Measurements from ENCODE around the gene OR9Q1. TPM values are rescaled to one million over a fixed set of nuclear protein-coding genes. Genes with fewer than 3 reads are reported as not detected.

OR9Q1 gene
- total and polyA plus RNA-seq, 2 of the 8 experiments (the other 6 are each of a cell fraction or from before 2014, with no cell fraction given), result not detected

DNA sequence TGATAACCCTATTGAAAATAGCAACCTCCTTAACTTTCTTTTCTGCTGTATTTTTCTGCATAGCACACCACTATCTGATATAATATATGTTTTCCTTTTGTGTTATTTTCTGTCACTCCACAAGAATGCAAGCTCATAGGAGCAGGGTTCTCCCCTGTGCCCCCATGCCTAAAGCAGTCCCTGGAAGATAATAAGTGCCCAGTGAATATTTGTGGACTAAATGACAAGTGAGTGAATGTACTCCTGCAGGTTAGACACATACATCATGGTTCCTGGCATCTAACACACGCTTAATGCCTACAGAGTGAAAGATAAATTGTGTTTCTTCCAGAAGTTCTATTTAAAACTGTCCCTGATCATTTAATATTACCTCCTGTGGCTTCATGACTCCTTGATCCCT, 141.3 kb downstream of the OR9Q1 start:
- Histone ChIP-seq H3K4me1 (replicated peaks in 1 of 4; ENCODE audit: control insufficient read depth in 3 of 4, insufficient read depth in 4 of 4, low read length in 3 of 4) (no peaks in the 10 kb centered on the region), H3K23me2 (ENCODE audit: low read depth, low read length) (no peaks in the 10 kb centered on the region), H2BK12ac (ENCODE audit: low read depth, low read length) (no peak overlapping the region), H3K4me2 (ENCODE audit: insufficient read depth in 1 of 2, low read depth in 2 of 2, low read length in 2 of 2) (no peak overlapping the region), H3K9ac (replicated peaks in 1 of 4; ENCODE audit: extremely low read depth in 1 of 4, low read depth in 3 of 4, low read length in 3 of 4) (no peak overlapping the region), H4K8ac (ENCODE audit: extremely low read depth, insufficient read depth, low read length) (no peak overlapping the region), H2BK15ac (ENCODE audit: low read length) (no peak overlapping the region), H3K23ac (ENCODE audit: insufficient read length) (no peak overlapping the region), H3K4ac (replicated peaks; ENCODE audit: insufficient read length, low read depth, low read length) (no peak overlapping the region), H4K91ac (replicated peaks; ENCODE audit: insufficient read length, low read length) (no peak overlapping the region), H3K18ac (ENCODE audit: extremely low read depth, low read length) (no peak overlapping the region), H3K36me3 (ENCODE audit: control insufficient read depth in 2 of 4, insufficient read depth in 4 of 4, low read length in 3 of 4) (no peaks in the 10 kb centered on the region), H3K4me3 (ENCODE audit: extremely low read depth in 1 of 4, insufficient read depth in 2 of 4, low read depth in 3 of 4, low read length in 4 of 4) (no peak overlapping the region), H4K5ac (ENCODE audit: insufficient read length, low read depth, low read length) (no peak overlapping the region), H2AK5ac (ENCODE audit: low read depth, low read length) (no peak overlapping the region), H3K56ac (replicated peaks; ENCODE audit: insufficient read length, low read depth, low read length) (no peak overlapping the region), H2BK5ac (ENCODE audit: low read depth, low read length) (no peak overlapping the region), H3K9me3 (ENCODE audit: insufficient read depth in 2 of 2, low read depth in 1 of 2, low read length in 1 of 2) (peaks cover 0 to 7% of the 10 kb centered on the region in 2 experiments; a peak in 1 of 4 replicates), H2AFZ (ENCODE audit: low read length) (no peak overlapping the region), H3K79me1 (ENCODE audit: low read depth, low read length) (no peaks in the 10 kb centered on the region), H3K79me2 (ENCODE audit: control insufficient read depth in 1 of 2, insufficient read depth in 2 of 2, low read length in 2 of 2) (no peaks in the 10 kb centered on the region), H2BK20ac (ENCODE audit: low read length) (no peak overlapping the region), H4K20me1 (replicated peaks in 1 of 2; ENCODE audit: control insufficient read depth in 1 of 2, insufficient read depth in 2 of 2, low read length in 2 of 2) (no peaks in the 10 kb centered on the region), H3K14ac (ENCODE audit: insufficient read length) (no peak overlapping the region), H2BK120ac (replicated peaks; ENCODE audit: low read depth, low read length) (no peak overlapping the region), H3K27ac (ENCODE audit: low read depth, low read length) (no peak overlapping the region), H3K27me3 (replicated peaks in 1 of 4; ENCODE audit: control insufficient read depth in 3 of 4, extremely low read depth in 1 of 4, insufficient read depth in 3 of 4, low read length in 3 of 4) (no peaks in the 10 kb centered on the region)
- DNase-seq (ENCODE audit: low read depth in 1 of 2, low spot score in 2 of 2), result no peak
- no peak for FAIRE-seq
- POLR2A ChIA-PET (ENCODE audit: partially characterized antibody), result no interaction called here
- CTCF ChIA-PET (ENCODE audit: partially characterized antibody), result no interaction called here
- WGBS, 2 experiments (ENCODE audit: extremely low coverage in 1 of 2, insufficient coverage in 1 of 2, insufficient read length in 1 of 2, insufficient replicate concordance in 2 of 2, low coverage in 1 of 2, low lambda C conversion rate in 2 of 2, missing lambda C conversion rate in 1 of 2), result 80% methylated on average over 1 of the region's 1 CpG; no CpG with 5 or more reads in 1 of the 2 experiments
- TF ChIP-seq YY1 (IDR thresholded peaks at IDR 0.05; ENCODE audit: low read depth, low read length), result no peak
- TF ChIP-seq KDM4A (IDR thresholded peaks at IDR 0.05; ENCODE audit: low read depth, low read length, severe bottlenecking), result no peak
- TF ChIP-seq, protein P1, sequence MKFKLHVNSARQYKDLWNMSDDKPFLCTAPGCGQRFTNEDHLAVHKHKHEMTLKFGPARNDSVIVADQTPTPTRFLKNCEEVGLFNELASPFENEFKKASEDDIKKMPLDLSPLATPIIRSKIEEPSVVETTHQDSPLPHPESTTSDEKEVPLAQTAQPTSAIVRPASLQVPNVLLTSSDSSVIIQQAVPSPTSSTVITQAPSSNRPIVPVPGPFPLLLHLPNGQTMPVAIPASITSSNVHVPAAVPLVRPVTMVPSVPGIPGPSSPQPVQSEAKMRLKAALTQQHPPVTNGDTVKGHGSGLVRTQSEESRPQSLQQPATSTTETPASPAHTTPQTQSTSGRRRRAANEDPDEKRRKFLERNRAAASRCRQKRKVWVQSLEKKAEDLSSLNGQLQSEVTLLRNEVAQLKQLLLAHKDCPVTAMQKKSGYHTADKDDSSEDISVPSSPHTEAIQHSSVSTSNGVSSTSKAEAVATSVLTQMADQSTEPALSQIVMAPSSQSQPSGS (IDR thresholded peaks at IDR 0.05; ENCODE audit: low read length), result no peak
- TF ChIP-seq, protein P2, sequence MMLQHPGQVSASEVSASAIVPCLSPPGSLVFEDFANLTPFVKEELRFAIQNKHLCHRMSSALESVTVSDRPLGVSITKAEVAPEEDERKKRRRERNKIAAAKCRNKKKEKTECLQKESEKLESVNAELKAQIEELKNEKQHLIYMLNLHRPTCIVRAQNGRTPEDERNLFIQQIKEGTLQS (IDR thresholded peaks at IDR 0.05; ENCODE audit: insufficient read depth, low read depth, low read length), result no peak
- TF ChIP-seq GTF2F1 (IDR thresholded peaks at IDR 0.05; ENCODE audit: borderline replicate concordance, low read depth, low read length), result no peak
- TF ChIP-seq EZH2 (IDR thresholded peaks at IDR 0.05; ENCODE audit: low read depth, low read length, severe bottlenecking), result no peak
- TF ChIP-seq BCL11A (IDR thresholded peaks at IDR 0.05; ENCODE audit: low read depth in 2 of 2, low read length in 2 of 2), result no peak
- no peak for TF ChIP-seq RNF2 (IDR thresholded peaks at IDR 0.05; ENCODE audit: borderline replicate concordance, low read depth, low read length, missing control alignments, poor library complexity, severe bottlenecking)
- TF ChIP-seq KDM5A (IDR thresholded peaks at IDR 0.05; ENCODE audit: low read length), result no peak
- TF ChIP-seq TCF12 (IDR thresholded peaks at IDR 0.05; ENCODE audit: low read depth, low read length), result no peak
- TF ChIP-seq EP300 (IDR thresholded peaks at IDR 0.05; ENCODE audit: borderline replicate concordance in 1 of 2, low read depth in 2 of 2, low read length in 2 of 2), result no peak
- TF ChIP-seq NRF1 (IDR thresholded peaks at IDR 0.05; ENCODE audit: low read depth, low read length), result no peak
